ENCODE results near the gene CYP3A7. TPM values are rescaled to one million over a fixed set of nuclear protein-coding genes. Genes with fewer than 3 reads are reported as not detected.

The CYP3A7 gene
- total and polyA plus RNA-seq, 2 of the 13 experiments (the other 11 are each of a cell fraction or from before 2014, with no cell fraction given) = 5.8 to 6.4 TPM

GRCh38 chr7:99693427-99694200 is 41.4 kb downstream of the CYP3A7 start (continued):
- TF ChIP-seq ZIK1 (CRISPR knock-in tag; IDR thresholded peaks at IDR 0.05; ENCODE audit: borderline replicate concordance, low read depth) (0 out of 2 replicates have a peak, but pooled peaks have one; percentile 42), KDM5B (CRISPR knock-in tag; IDR thresholded peaks at IDR 0.05; ENCODE audit: borderline replicate concordance) (peak; percentile 81; the same call in 1 of the 2 replicates), HNF1A (IDR thresholded peaks at IDR 0.05; ENCODE audit: low read depth) (no peak), HNF1A (CRISPR knock-in tag; IDR thresholded peaks at IDR 0.05; ENCODE audit: borderline replicate concordance) (peak; percentile 88), NFATC3 (CRISPR knock-in tag; IDR thresholded peaks at IDR 0.05) (no peak), HHEX (CRISPR knock-in tag; IDR thresholded peaks at IDR 0.05) (no peak), ZNF546 (CRISPR knock-in tag; conservative IDR thresholded peaks at IDR 0.05) (peak; percentile 70; the same call in 1 of the 2 replicates), ZFP90 (CRISPR knock-in tag; IDR thresholded peaks at IDR 0.05; ENCODE audit: borderline replicate concordance) (peak; percentile 77; the same call in 1 of the 2 replicates), ZFP91 (CRISPR knock-in tag; IDR thresholded peaks at IDR 0.05; ENCODE audit: borderline replicate concordance) (peak; percentile 62), CREM (IDR thresholded peaks at IDR 0.05) (peak; percentile 61; the same call in 1 of the 2 replicates), CREM (CRISPR knock-in tag; IDR thresholded peaks at IDR 0.05) (no peak), ZNF18 (CRISPR knock-in tag; IDR thresholded peaks at IDR 0.05; ENCODE audit: insufficient replicate concordance) (no peak), ATF4 (CRISPR knock-in tag; IDR thresholded peaks at IDR 0.05) (0 out of 4 replicates have a peak, but pooled peaks of 1 of the 2 experiments have one; percentile 21), FOXO1 (CRISPR knock-in tag; IDR thresholded peaks at IDR 0.05) (peak; percentile 72), STAT5B (CRISPR knock-in tag; IDR thresholded peaks at IDR 0.05) (no peak), TAF1 (CRISPR knock-in tag; IDR thresholded peaks at IDR 0.05) (peak; percentile 84), SMAD3 (CRISPR knock-in tag; IDR thresholded peaks at IDR 0.05) (peak; percentile 49), ZNF75D (CRISPR knock-in tag; IDR thresholded peaks at IDR 0.05; ENCODE audit: borderline replicate concordance) (no peak), ZNF792 (CRISPR knock-in tag; IDR thresholded peaks at IDR 0.05) (peak; percentile 51; the same call in 1 of the 2 replicates), ZBTB38 (CRISPR knock-in tag; IDR thresholded peaks at IDR 0.05) (peak; percentile 64), REL (CRISPR knock-in tag; conservative IDR thresholded peaks at IDR 0.05) (no peak), MIER2 (CRISPR knock-in tag; IDR thresholded peaks at IDR 0.05) (peak; percentile 73; the same call in 1 of the 2 replicates)
